ENCODE measurements around the gene RBM39.

The RBM39 gene

GRCh38 chr20:35674921-35675320, 67.1 kb downstream of the RBM39 start:
- no peak for DNase-seq (ENCODE audit: low spot score)
- ChIA-PET POLR2A (ENCODE audit: low non-redundant PET) (no interaction called here), CTCF (no interaction called here)
- no peak overlapping the region for H3K27ac ChIP-seq
- TF ChIP-seq CTCF (conservative IDR thresholded peaks at IDR 0.05; ENCODE audit: low read depth), result no peak

GRCh38 chr20:35673884-35674283, 68.2 kb downstream of the RBM39 start:
- no peak for TF ChIP-seq CTCF (conservative IDR thresholded peaks at IDR 0.05; ENCODE audit: low read depth)
- no peak for DNase-seq (ENCODE audit: low spot score)
- H3K27ac ChIP-seq, result no peak overlapping the region
- ChIA-PET POLR2A (ENCODE audit: low non-redundant PET) (no interaction called here), CTCF (interaction anchor here (0.6 to 1.0 kb wide), 2 partner anchors 13 to 46 kb away, joined by 3 read pairs; no protein-coding TSS in a partner anchor)

- ChIA-PET CTCF (interaction anchor here (0.6 to 1.1 kb wide), 3 partner anchors 36 to 535 kb away, joined by 3 read pairs; no protein-coding TSS in a partner anchor), POLR2A (ENCODE audit: low non-redundant PET) (no interaction called here)
- no peak for TF ChIP-seq CTCF (conservative IDR thresholded peaks at IDR 0.05; ENCODE audit: low read depth)
- DNase-seq (ENCODE audit: low spot score), result no peak
- no peak overlapping the region for H3K27ac ChIP-seq
Measured at GRCh38 chr20:35669681-35670080, 72.4 kb downstream of the RBM39 start.

- TF ChIP-seq CTCF (conservative IDR thresholded peaks at IDR 0.05; ENCODE audit: low read depth), result no peak
- no peak overlapping the region for H3K27ac ChIP-seq
- ChIA-PET POLR2A (ENCODE audit: low non-redundant PET) (no interaction called here), CTCF (interaction anchor here (0.6 to 1.1 kb wide), 3 partner anchors 36 to 536 kb away, joined by 3 read pairs; no protein-coding TSS in a partner anchor)
- DNase-seq (ENCODE audit: low spot score), result no peak
Measured at GRCh38 chr20:35669221-35669620, 72.8 kb downstream of the RBM39 start.

- TF ChIP-seq CTCF (conservative IDR thresholded peaks at IDR 0.05; ENCODE audit: low read depth), result no peak
- POLR2A ChIA-PET (ENCODE audit: low non-redundant PET), result interaction anchor here (0.7 to 1.1 kb wide), 2 partner anchors 10 to 400 kb away, joined by 4 to 5 read pairs; no protein-coding TSS in a partner anchor
- H3K27ac ChIP-seq, result peak overlapping the region; percentile 87
- CTCF ChIA-PET, result interaction anchor here (0.6 to 0.8 kb wide), 5 partner anchors 22 to 1940 kb away, joined by 3 to 5 read pairs (median 3); no protein-coding TSS in a partner anchor
- DNase-seq (ENCODE audit: low spot score), result no peak
Measured at GRCh38 chr20:35665949-35666288, 76.1 kb downstream of the RBM39 start.

- peak; percentile 100 for DNase-seq (ENCODE audit: low spot score)
- CTCF ChIA-PET, result interaction anchor here (1.3 kb wide), 1 partner anchor 23 kb away, joined by 3 read pairs; no protein-coding TSS in a partner anchor
- no peak for TF ChIP-seq CTCF (conservative IDR thresholded peaks at IDR 0.05; ENCODE audit: low read depth)
Measured at GRCh38 chr20:35664466-35665206, 77.4 kb downstream of the RBM39 start, which contains the start of the genes CPNE1 and RBM12. TSS of gene CPNE1 (minus strand) at chr20:35664900. CDS start at chr20:35632923, 31,977 bp downstream. TSS of gene RBM12 (minus strand) at chr20:35664900. CDS start at chr20:35655322, 9,578 bp downstream.

More at GRCh38 chr20:35664466-35665206, 77.4 kb downstream of the RBM39 start, which contains the start of the genes CPNE1 and RBM12:
- POLR2A ChIA-PET (ENCODE audit: low non-redundant PET), result interaction anchor here (0.5 to 1.6 kb wide), 6 partner anchors 11 to 209 kb away, joined by 4 to 9 read pairs (median 5); partner anchors contain the start of gene CEP250
- H3K27ac ChIP-seq, result peak within 1 kb of the TSS; percentile 87

All from RWPE1 (cell line).